HG03457 (cell line): ENCODE results near the gene TADA3.
"Not testable (repeated sequence)": the region's sequence is repeated elsewhere in the genome, so short reads cannot be mapped to it uniquely, and the experiment has no call there.

Source experiments
- ATAC-seq: cut with Tn5 transposase; IDR thresholded peaks from one replicate; pipeline ENCODE4 v1.9.1; 2021; ENCODE audit warnings: moderate number of reproducible peaks; ENCODE audit not compliant: unreplicated experiment

Gene TADA3

DNA sequence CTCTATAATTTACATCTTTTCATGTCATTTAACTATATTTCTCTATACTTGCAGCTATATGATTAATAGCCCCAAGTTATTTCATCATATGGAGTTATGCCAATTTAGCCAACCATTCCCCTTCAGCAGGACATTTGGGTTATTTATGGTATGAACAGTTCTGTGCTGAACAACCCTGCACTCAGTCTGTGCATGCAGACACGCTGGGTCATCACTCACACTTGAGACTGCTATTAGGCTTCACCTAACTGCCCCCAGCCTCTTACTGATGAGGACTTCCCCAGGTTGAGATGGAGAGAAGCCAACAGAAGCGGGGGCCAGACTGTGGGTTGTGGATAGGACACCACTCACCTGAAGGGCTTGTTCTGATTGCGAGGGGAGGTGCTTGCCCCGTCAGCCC is 7.3 kb downstream of the TADA3 start:
- ATAC-seq = no peak

DNA sequence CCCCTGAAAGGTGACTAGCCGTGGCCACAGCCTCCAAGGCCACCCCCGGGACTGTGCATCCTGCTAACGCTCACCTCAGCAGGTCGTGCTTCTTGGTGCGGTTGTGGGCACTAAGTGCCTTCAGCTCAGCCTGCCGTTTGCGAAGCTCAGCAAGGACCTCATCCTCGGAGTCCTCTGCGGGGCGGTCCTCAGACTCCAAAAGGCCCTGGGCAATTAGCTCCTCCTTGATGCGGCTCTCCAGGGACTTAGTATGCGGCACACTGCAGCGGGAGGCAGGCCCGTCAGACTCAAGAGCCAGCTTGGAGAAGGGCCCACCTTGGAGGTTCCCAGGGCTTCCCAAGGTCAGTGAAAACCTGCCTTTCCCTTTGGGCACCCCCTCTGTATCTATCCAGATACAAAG is 8.3 kb downstream of the TADA3 start:
- ATAC-seq = no peak

DNA sequence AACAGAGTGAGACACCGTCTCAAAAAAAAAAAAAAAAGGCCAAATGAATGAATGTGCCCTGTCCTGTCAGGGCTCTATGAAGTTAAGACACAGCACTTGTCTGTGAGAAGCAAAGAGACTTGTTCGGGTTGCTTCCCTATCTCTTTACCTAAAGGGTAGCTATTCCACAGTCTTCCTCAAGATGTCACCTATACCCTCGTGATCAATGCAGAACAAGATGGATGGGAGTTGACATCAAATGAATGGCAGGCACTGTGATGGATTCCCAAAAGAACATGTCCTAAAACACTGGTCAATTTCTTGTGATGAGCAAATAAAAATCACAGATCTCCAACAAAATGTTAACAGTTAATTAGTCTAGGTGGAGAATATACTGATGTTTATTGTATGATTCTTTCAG is 9.5 kb downstream of the TADA3 start:
- no peak for ATAC-seq

DNA sequence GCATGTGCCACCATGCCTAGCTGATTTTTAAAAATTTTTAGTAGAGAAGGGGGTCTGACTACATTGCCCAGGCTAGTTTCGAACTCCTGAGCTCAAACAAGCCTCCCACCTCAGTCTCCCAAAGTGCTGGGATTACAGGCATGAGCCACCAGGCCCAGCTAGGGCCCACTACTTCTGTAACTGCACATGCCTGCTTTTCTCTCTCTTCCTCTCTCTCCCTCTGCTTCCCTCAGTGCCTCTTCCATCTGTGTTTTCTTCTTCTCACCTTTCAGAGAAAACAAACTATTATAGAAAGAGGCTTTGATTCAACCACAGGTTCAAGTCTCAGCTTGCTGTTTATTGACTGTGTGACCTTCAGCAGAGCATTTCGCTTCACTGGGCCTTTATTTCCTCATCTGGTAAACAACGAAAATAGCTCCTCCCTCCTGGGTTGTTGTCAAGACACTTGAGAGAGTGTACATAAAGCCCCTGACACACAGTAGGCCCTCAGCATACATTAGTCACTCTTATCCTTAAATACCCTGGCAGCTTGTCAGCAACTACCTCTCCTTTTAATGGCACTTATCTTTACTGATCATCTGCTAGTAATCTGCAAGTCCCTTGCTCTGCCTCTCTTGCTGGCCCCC is 10.2 kb downstream of the TADA3 start:
- no peak for ATAC-seq

DNA sequence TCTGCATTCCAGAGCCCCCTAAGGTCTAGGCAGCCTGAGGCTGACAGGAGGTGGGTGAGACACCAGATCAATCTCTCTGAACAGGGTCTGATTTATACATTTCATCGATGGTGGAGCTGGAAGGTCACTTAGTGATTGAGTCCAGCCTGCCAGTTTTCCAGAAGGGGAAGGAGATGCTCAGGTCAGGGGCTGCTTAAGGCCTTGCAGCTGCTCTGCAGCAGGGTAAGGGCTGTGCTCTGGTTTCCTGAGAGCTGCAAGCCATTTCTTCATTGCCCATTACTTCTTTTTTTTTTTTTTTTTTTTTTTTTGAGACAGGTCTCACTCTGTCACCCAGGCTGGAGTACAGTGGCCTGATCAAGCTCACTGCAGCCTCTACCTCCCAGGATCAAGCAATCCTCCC is 10.7 kb downstream of the TADA3 start:
- no peak for ATAC-seq

DNA sequence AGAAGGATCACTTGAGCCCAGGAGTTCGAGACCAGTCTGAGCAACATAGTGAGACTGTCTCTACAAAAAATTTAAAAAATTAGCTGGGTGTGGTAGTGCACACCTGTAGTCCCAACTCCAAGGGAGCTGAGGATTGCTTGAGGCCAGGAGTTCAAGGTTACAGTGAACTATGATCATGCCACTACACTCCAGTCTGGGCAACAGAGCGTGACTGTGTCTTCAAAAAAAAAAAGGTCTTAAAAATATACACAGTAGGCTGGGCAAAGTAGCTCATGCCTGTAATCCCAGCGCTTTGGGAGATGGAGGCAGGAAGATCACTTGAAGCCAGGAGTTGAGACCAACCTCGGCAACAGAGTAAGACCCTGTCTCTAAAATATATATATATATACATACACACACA is 11.4 kb downstream of the TADA3 start:
- no peak for ATAC-seq

DNA sequence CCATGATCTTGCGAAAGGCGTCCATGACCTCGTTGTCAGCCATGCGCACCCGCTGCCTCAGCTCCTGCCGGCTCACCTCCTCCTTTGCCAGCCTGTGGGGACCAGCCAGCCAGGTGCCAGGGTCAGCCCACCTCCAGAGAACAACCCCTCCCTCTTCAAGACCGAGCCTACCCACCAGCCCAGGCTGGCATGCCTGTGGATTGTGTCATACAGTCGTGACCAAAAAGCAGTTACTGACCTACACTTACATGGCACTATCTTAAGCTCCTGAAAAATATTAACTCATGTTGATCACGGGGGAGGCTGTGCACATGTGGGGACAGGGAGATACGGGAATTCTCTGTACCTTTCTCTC is 11.8 kb downstream of the TADA3 start:
- no peak for ATAC-seq

DNA sequence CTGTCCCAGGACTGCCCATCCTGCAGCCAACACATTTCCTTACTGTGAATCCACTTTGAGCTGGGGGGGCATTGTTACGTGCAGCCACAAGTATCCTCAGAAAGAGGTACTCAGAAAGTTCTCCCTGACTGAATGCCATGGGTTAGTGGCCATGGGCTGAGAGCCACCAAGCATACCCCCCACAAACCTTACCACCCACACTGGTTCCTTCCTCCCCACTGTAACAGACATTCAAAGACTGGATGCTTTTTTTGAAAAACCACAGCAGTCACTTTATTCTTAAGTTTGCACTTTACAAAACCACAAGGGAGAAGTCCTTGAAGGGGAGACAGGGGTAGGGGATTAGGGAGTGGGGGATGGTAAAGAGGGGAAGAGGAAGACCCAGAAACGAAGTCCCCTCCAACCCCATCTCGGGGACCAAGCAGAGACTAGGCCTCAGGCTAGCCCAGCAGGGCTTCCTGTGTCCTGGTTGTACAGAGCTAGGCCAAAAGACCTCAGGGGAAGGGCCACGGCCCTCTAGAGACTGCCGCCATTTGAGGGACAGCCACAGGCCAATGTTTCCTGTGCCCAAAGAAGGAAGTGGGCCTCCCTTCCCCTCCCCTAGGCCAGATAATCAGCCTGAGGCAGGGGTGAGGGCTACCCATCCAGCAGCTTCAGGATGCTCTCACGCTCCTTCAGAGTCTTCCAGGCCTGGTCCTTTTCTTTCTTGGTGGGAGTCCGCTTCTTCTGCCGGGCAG is 12.4 kb downstream of the TADA3 start:
- peak; percentile 37 for ATAC-seq

DNA sequence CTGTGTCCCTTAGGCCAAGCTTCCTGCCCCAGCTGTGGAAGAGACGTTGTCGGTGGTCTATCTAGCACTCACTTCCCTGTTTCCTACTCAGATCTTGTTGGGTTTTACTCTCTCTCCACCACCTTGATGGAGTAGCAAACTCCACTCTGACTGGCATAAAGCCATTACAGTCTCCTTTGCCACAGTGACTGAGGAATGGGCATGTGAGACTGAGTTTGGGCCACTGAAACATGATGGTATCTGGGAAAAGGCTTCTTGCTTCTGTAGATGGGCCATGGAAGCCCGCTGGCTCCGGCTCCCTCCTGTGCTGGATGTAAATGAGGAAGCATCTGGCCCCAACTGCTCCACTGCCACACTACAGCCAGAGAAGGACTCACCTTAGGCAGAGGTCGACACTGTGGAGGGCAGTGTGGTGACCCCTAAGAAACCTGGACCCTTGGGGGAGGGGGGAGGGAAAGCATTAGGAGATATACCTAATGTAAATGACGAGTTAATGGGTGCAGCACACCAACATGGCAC is 13.1 kb downstream of the TADA3 start:
- no peak for ATAC-seq

DNA sequence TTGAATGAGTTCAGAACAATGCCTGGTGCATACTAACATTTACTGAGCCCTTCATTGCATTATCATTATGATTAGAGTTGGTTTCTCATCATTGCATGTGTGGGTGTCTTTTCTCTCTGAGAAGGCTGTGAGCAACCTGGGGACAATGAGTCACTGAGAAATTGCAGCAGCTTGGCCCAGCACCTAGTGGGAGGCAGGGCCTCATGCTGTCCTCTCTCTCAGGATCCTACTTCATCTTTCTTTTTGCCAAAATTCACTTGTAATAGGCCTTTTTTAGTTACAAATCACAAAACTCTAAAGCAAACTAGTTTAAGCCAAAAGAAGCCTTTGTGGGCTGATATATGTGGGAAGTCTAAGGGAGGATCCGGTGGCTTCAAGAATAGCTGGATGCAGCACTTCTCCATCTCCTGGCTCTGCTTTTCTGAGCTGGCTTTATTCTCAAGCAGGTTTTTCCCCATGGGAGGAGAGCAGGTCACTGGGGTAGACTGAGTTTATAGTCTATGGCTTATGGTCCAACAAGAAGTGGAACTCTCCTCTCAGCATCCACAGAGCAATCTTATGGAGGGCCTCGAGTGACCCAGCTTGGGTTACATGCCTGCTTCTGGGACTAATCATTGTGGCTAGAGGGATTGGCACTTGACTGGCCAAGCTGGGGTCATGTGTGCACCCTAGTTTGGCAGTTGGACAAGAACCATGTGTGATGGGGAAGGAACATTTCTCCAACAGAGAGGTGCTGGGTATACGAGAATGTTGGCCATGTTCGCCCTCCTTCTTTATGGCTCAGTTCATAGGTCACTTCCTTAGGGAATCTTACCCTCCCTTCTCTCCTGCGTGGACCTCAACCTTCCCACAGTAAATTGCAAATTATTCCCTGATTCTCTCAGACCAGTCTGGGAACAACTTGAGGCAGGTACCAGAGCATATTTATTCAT is 13.9 kb downstream of the TADA3 start:
- ATAC-seq = no peak

DNA sequence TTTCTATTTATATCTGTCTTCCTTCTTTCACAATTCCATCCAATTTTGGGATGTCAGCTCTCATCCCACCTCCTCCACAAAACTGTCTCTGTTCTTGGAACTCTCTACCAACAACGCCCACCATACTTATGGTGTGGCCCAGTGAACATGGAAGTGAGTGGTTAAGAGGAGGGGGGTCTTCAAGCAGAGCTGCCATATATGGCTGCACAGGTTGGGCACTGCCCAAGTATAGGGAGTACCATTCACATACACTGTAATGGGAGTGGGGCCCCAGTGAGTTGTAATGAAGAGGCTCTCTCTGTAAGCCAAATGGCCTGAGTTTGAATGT is 14.6 kb downstream of the TADA3 start:
- ATAC-seq = no peak

DNA sequence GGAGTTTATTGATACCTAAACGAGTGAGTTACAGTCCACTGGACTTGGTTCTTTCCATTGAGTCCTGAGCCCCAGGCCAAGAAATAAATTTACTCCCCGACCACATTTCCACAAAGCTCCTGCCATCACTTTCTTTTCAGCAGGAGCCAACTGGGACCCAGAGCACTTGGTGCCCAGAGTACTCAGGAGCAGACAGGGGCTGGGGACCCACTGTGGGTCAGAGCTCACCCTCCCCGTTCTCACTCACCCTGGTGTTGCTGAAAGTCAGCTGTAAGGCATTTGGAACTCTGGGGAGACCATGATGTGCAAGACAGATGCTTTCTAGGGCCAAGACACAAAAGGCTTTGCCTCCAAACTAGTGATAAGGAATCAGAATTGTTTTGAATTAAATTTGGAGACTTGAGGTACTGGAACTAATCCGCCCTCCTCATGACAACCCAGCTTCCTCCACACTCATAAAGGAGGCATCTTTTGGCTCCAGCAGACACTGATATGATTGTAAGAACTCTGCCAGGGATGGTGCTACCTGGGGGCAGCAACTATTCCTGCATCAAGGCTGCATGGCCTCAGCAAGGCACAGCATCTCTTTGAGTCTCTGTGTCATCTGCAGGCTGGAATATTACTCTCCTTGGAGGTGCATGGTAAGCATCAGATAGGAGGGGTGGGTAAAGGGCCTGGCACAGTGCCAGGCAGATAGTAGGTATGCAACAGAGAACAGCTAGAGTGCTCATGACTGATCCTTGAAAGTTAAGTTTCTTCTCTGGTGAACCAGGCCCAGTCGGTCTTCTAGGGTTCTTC is 15.2 kb downstream of the TADA3 start:
- ATAC-seq = no peak

DNA sequence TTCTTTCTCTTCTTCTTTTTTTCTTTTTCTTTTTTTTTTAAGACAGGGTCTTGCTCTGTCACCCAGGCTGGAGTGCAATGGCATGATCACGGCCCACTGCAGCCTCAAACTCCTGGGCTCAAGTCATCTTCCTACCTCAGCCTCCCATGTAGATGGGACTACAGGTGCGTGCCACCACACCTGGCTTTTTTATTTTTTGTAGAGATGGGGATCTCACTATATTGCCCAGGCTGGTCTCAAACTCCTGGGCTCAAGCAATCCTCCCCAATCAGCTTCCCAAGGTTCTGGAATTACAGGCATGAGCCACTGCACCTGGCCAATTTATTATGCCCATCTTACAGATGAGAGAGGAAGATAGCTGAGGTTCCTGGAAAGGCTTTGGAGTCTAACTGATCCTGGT is 21.3 kb downstream of the TADA3 start:
- ATAC-seq = not testable (repeated sequence)

DNA sequence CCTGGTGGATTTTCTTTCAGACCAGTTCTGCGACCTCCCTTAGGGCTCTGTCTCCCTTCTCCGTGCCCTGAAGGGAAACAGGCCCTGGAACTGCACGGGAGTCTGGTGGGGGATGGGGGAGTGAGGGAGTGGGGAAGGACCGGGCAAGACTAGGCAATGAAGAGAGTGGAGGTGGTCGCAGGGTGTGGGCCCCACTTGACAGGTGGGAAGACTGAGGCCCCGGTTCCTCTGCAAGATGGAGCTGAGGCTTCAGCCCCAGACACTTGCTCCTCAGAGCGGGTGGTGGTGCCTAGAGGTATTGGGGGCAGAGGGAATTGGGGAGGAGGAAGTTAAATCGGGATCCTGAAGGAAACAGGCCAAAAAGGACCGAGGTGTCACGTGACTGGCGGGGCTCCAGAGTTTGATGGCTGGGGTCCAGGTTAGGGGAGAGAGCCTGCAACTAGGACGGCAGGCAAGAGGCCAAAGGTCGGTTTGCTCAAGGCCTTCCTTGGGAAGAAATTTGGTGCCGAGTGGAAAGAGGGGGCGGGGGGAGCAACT is 21.9 kb downstream of the TADA3 start:
- no peak for ATAC-seq

DNA sequence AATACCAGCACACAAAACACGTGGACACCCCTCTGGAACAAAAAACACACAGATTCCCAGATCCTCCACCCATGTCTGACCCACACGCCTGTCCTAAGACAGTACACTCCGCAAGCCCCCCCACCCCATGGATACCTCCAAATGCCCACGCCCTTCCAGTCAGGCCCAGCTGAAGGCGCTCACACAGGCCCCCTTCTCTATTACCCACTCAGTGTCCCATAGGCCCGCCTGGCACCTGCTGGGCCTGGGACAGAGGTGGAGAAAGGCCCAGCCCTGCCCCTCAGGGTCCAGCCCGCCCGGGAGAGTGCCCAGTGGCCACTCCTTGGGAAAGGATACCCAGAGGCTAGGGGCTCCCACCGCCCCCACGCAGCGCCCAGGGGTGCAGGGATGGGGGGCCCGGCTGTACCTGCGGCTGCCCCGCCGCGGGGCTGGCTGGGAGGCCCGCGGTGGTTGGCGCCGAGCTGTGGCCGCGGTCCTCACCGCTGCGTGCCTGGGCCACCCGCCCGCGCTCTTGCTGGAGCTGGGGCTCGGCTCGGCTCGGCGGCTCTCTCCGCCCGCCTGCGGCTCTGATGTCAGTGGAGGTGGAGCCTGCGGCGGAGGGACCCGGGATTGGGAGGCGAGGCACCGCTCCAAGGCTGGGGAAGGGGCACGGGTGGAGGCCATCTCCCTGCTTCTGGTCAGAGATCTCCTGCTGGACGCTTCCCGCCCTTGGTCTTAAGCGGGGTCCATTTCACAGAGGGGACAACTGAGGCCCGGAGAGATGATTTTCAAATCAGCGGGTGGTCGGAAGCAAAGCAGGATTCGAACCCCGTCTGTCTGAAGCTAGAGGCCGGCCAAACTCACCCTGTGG is 22.6 kb downstream of the TADA3 start, which contains the start of gene CAMK1:
Gene CAMK1 (minus strand): TSS at position 522 of the 850 bp plus-strand sequence. CDS start 2,198 bp downstream, outside the sequence.
- no peak for ATAC-seq

DNA sequence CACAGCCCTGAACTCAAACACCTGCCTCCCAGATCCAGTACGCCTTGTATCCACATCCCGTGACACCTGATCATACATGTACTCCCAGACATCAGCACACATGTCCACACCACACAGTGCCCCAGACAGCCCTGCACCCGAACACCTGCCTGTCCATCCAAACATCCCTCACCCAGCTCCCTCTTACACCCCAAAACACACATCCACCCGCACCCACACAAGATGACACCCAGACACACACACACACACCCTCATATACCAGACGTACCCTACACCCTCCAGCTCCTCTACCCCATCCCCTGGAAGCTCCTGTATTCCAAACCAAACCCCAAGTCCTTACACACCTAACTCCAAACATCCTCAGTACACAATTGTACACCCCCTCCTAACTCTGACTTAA is 23.3 kb downstream of the TADA3 start:
- ATAC-seq = no peak

DNA sequence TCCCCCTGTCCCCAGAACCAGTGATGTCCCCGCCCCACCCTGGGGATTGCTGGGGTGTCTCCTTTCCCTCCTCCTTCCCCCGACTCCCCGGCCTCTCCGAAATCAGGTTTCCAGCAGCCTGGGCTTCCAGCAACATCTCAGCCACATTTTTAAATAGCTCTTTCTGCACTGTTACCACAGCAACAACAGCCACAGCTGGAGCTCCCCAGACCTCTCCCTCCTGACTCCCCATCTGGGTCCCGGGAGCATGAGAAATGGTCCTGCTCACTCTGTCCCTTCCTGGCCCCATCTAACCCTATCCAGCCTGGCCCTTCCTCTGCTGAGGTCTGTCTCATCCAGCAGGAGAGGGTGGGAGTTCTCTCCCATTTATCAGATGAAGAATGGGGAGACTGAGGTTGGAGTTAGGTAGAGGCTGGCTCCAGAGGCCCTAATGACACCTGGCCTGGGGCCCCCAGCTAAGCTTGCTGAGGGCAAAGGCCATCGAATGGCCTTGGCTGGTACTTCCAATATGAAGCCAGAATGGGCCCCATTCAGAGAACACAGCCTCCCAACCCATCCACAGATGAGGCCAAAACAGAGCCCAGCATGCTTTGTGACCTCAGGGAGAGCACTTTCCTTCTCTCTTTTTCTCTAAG is 24.0 kb downstream of the TADA3 start:
- ATAC-seq = no peak

DNA sequence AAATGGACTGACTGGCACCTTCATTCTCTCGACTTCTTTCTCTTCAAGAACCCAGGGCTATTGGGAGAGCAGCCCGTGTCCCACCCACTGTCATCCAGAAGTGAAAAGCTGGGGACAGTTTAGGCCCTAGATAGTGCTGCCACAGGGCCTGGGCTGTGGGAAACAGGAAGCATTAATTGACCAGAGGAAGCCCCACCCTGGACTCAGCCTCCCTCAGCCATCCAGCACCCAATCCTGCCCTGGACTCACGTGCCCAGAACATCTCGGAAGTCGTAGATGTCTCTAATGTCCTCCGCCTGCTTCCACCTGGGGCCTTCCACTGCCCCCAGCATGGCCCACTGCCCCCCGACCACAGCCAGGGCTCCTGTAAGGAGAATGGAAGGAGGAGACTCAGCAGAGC is 24.9 kb downstream of the TADA3 start:
- no peak for ATAC-seq

DNA sequence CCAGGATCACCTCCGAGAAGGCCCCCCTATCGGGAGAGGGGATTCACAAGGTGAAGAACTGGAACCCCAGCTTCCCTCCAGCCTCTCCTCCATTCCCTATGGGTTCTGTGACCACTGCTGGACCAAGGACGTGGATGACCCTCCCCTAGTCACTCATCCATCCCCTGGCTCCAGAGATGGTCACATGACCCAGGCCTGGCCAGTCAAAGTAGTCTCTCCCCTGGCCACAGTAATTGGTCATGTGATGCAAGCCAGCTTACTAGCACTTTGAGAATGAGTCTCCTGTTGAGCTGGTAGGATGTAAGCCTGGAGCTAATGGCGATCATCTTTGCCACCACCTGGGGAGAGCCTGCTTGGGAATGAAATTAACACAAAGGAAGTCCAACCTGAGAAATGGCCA is 26.4 kb downstream of the TADA3 start:
- no peak for ATAC-seq
